ENCODE measurements around the gene IRS4. TPM values are rescaled to one million over a fixed set of nuclear protein-coding genes. Genes with fewer than 3 reads are reported as not detected.
A peak's percentile ranks its signal among the peaks of the same experiment; 100 is the strongest.

IRS4 gene
- total and polyA plus RNA-seq, 8 donors: 0.03 to 0.06 TPM; not detected in 6

GRCh38 chrX:108702530-108702929 lies 33.8 kb downstream of the IRS4 start:
- Histone ChIP-seq H3K27me3 (no peaks in the 10 kb centered on the region), H3K27ac (no peak overlapping the region), H3K4me3 (no peak overlapping the region), H3K9me3 (no peaks in the 10 kb centered on the region), H3K36me3 (no peaks in the 10 kb centered on the region), H3K4me1 (no peaks in the 10 kb centered on the region)
- no peak for TF ChIP-seq CTCF (IDR thresholded peaks at IDR 0.05)
- ATAC-seq: no peak
- intact Hi-C loops (cut with DNase I): loop anchor here in 2 of 3 donors (10.0 kb wide), 2 partner anchors 762 to 772 kb away; no protein-coding TSS in a partner anchor
- no peak for DNase-seq
- no peak for FAIRE-seq
- 48 to 58% methylated on average over 1 of the region's 1 CpG for WGBS, 2 donors

GRCh38 chrX:108701633-108702032 lies 34.7 kb downstream of the IRS4 start:
- peak; percentile 68 for FAIRE-seq
- DNase-seq: no peak
- WGBS, 2 donors: 52 to 76% methylated on average over 2 of the region's 2 CpGs
- Histone ChIP-seq H3K4me1 (no peaks in the 10 kb centered on the region), H3K4me3 (no peak overlapping the region), H3K27me3 (peaks cover 0 to 6% (median 0%) of the 10 kb centered on the region in 4 donors), H3K27ac (no peak overlapping the region), H3K9me3 (no peaks in the 10 kb centered on the region), H3K36me3 (no peaks in the 10 kb centered on the region)
- no peak for ATAC-seq
- no peak for TF ChIP-seq CTCF (IDR thresholded peaks at IDR 0.05)
- intact Hi-C loops (cut with DNase I): loop anchor here in 2 of 3 donors (10.0 kb wide), 2 partner anchors 763 to 773 kb away; no protein-coding TSS in a partner anchor

GRCh38 chrX:108699368-108699767 lies 37.0 kb downstream of the IRS4 start:
- DNase-seq: no peak

GRCh38 chrX:108696690-108697089 lies 39.7 kb downstream of the IRS4 start:
- Histone ChIP-seq H3K36me3 (no peaks in the 10 kb centered on the region), H3K27me3 (peaks cover 0 to 6% (median 0%) of the 10 kb centered on the region in 4 donors), H3K4me1 (no peaks in the 10 kb centered on the region), H3K27ac (no peak overlapping the region), H3K9me3 (no peaks in the 10 kb centered on the region), H3K4me3 (no peak overlapping the region)
- FAIRE-seq (peak; percentile 66), DNase-seq (no peak), ATAC-seq (no peak)
- intact Hi-C loops (cut with DNase I): no loop called here
- no peak for TF ChIP-seq CTCF (IDR thresholded peaks at IDR 0.05)
- 76 to 78% methylated on average over 3 of the region's 3 CpGs for WGBS, 2 donors

More at GRCh38 chrX:108699368-108699767, 37.0 kb downstream of the IRS4 start:
- Histone ChIP-seq H3K27me3 (peaks cover 0 to 6% (median 0%) of the 10 kb centered on the region in 4 donors), H3K27ac (no peak overlapping the region), H3K4me3 (no peak overlapping the region), H3K9me3 (no peaks in the 10 kb centered on the region), H3K36me3 (no peaks in the 10 kb centered on the region), H3K4me1 (no peaks in the 10 kb centered on the region)
- 18 to 25% methylated on average over 1 of the region's 1 CpG for WGBS, 2 donors
- TF ChIP-seq CTCF (IDR thresholded peaks at IDR 0.05): peak in 2 of 4 donors; percentile 31 to 36
- peak; percentile 48 to 77 (median 71) for ATAC-seq
- intact Hi-C loops (cut with DNase I): no loop called here
- peak; percentile 41 for FAIRE-seq
